IMR-90 (cell line): Measurements from ENCODE around the gene XYLB.

Experiments used
- MAFK ChIP-seq: IDR thresholded peaks from 2 replicates; pipeline ENCODE4 v1.6.1; 2012; ENCODE audit warnings: low read depth, low read length, improper control_type of control experiment
- POLR2A ChIP-seq: IDR thresholded peaks from 2 replicates; pipeline ENCODE4 v1.6.1; 2012; ENCODE audit warnings: mild to moderate bottlenecking, low read depth, low read length
- RFX5 ChIP-seq: IDR thresholded peaks from 2 replicates; pipeline ENCODE4 v1.8.0; 2012; ENCODE audit warnings: low read depth, mild to moderate bottlenecking, low read length, moderate library complexity
- TF ChIP-seq, protein P1 (sequence below): conservative IDR thresholded peaks from 2 replicates; pipeline ENCODE4 v1.5.1; 2012; ENCODE audit warnings: mild to moderate bottlenecking, low read depth, low read length, improper control_type of control experiment

DNA sequence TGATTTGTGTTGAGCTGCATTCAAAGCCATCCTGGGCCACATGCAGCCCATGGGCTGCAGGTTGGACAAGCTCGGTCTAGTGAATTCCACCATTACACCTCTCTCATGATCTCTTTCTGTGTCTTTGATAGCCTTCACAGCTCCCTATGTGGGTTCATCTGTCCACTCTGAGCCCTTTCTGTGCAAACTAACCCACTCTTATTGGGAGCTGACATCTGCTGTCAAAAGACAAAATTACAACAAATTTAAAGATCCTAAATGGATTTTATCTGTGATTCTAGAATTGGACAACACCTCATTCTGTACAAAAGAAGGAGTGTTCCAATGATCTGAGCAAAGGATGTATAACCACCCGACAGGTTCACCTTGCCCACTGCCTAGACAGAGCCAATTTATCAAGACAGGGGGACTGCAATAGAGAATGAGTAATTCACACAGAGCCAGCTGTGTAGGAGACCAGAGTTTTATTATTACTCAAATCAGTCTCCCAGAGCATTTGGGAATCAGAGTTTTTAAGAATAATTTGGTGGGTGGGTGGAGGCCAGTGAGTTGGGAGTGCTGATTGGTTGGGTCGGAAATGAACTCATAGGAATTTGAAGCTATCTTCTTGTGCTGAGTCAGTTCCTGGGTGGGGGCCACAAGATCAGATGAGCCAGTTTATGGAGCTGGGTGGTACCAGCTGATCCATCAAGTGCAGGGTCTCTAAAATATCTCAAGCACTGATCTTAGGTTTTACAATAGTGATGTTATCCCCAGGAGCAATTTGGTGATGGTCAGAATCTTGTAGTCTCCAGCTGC, 2.6 kb upstream of the XYLB start:
- TF ChIP-seq, protein P1, sequence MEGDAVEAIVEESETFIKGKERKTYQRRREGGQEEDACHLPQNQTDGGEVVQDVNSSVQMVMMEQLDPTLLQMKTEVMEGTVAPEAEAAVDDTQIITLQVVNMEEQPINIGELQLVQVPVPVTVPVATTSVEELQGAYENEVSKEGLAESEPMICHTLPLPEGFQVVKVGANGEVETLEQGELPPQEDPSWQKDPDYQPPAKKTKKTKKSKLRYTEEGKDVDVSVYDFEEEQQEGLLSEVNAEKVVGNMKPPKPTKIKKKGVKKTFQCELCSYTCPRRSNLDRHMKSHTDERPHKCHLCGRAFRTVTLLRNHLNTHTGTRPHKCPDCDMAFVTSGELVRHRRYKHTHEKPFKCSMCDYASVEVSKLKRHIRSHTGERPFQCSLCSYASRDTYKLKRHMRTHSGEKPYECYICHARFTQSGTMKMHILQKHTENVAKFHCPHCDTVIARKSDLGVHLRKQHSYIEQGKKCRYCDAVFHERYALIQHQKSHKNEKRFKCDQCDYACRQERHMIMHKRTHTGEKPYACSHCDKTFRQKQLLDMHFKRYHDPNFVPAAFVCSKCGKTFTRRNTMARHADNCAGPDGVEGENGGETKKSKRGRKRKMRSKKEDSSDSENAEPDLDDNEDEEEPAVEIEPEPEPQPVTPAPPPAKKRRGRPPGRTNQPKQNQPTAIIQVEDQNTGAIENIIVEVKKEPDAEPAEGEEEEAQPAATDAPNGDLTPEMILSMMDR = 0 out of 2 replicates have a peak, but pooled peaks have one; percentile 8
- TF ChIP-seq POLR2A (no peak), RFX5 (no peak), MAFK (no peak)
